Lung microvascular endothelial cell (primary cell): ENCODE results near the gene COL4A2. TPM values are rescaled to one million over a fixed set of nuclear protein-coding genes. Genes with fewer than 3 reads are reported as not detected.
"Not testable (repeated sequence)": the region's sequence is repeated elsewhere in the genome, so short reads cannot be mapped to it uniquely, and the experiment has no call there.

Experiments
- DNase-seq, 2 donors: peaks; one replicate each; pipeline versions ENCODE4 v3.0.0 to v3.0.0-alpha.2; 2010; ENCODE audit warnings: low read depth in 2 of 2
- total RNA-seq: library from RNA; depleted of rRNA; stranded (reverse); fragments of >200 nt; gene quantifications from 2 replicates; pipeline ENCODE4 v1.2.1, GENCODE V29; 2014

The COL4A2 gene
- total RNA-seq, 1 donor from 2014 or later, result 728 TPM

- peak in 1 of 2 donors; percentile 55 for DNase-seq
Observed at GRCh38 chr13:110320645-110321044, 13.6 kb downstream of the COL4A2 start.

GRCh38 chr13:110321573-110321972, 14.5 kb downstream of the COL4A2 start:
- not testable (repeated sequence) for DNase-seq

- DNase-seq, result peak in 1 of 2 donors; percentile 45
Observed at GRCh38 chr13:110322126-110322827, 15.2 kb downstream of the COL4A2 start.

GRCh38 chr13:110322828-110323171, 15.7 kb downstream of the COL4A2 start:
- DNase-seq, result no peak

DNA sequence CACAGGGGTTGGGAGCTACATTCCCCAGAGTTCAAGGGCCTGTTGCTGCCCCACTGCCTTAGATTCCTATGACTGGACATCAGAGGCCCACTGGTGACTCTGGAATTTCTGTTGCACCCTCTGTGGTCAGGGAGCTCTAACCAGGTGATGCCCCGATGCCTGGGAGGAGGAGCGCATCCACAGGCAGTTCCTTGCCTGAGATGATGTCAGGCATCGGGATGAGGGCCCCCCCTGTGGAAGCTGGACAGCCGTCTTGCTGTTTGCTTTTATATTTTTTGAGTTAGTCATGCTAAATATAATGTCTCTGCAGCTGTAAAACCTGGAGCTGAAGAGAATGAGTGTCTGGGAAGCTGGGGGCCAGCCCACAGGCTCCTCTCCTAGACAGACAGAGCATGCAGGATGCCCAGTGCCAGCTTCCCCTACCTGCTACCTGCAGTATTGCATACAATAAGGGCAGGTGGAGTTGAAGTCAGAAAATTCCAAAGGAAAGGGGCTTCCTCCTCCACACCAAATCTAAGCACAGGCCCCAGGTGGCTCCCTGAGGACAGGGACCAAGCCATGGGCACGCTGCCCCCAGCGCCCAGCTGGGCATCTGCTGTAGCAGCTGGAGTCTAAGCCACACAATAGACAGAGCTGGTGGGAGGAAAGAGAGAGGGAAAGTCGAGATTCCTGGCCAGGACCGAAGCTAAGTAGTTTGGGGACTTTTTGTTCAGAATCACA, 16.2 kb downstream of the COL4A2 start:
- DNase-seq, result peak in 1 of 2 donors; percentile 53

DNA sequence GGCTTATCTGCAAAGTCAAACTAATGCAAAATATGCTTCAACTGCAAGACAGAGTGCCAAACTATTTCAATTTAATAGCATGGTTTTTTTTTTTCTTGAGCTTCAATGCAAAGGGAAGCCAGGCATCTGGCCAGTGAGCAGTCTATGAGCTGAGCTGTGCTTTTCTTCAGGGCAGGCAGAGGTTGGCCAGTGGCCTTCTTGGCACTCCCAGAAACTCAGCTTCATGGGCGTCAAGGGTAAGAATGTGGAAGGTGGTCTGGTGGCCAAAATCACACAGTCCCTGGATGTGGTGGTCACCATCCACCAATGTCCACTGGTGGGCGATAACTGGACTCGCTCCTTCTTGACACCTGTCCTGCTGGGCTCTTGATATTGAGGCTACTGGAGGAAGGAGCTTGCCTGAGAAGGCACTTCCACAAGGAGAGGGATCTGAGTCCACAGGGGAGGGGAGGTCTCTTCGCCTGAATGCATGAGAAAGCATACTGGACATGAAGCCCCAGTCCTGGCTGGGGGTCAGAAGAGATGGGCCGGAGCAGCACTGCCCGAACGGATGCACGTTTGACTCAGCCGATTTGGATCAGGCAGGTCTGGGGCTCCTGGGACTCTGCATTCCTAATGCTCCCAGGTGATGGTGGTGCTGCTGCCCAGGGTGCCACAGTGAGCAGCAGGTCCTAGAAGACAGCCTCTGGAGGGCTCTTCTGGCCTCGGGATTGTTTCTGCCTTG, 17.1 kb downstream of the COL4A2 start:
- no peak for DNase-seq

GRCh38 chr13:110326263-110326904, 19.3 kb downstream of the COL4A2 start:
- DNase-seq, result no peak

DNA sequence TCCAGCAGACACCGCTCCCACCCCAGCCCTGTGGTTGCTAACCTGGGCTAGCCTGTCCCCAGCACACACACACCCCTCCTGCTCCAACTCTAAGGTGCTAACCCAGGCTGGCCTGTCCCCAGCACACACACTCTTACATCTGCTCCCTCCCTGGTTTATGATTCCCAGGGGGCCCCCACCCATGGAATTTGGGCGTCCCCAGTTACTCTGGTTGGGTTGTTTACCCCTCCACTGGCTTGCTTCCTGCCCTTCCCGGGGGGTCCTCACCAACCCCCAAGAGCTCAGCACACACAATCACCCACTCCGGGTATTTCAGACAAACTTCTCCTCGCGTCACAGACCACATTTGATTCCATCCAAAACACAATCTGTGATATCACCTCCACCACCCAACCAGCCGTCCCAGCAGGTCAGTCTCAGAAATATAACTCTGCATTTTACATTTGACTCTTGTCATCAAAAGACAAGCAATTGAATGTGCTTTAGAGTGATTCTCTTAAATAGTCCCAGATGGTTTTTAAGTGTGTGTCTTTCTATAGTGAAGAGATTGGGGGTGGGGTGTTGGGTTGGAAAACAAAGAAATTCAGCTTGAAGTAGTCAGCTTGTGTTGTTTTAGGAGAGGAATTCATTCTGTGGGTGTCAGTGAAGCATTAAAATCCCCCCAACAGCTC, 20.1 kb downstream of the COL4A2 start:
- no peak for DNase-seq

DNA sequence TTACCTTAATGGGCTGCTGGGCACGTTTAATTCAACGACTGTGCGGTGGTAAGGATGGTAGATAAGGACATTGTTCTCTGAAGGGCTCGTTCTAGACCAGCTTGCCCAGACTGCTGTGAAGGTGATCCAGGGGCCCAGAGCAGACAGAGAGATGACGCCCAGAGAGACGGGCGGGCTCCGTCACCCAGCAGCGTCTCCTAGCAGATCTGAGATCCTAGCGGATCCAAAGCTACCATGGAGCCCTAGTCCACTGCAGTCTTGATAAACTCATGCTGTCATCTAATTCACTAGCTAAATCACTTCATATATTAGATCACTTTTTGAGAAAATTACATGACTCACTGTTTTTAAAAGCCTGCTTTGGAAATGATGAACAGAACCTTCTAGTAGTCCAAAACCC, 21.5 kb downstream of the COL4A2 start:
- no peak for DNase-seq

DNA sequence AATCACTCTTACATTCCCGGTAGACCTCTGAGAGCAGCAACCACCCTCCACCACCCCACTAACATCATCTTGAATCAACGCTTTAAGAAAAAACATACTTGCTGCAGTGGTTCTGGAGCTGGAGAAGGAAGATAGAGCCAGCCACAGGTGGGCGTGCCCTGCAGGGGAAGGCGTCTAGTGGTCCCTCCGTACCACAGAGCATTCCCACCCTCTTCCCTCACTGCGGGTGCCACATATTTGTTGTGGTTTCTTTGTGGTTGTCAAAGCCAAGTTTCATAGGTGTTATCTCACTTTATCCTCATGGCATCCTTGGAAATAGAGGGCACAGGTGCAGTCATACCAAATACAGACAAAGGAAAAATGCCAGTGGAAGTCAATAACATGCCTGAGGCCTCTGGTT, 22.2 kb downstream of the COL4A2 start:
- DNase-seq, result no peak

- DNase-seq, result no peak
Observed at GRCh38 chr13:110329798-110330461, 22.8 kb downstream of the COL4A2 start.

- DNase-seq, result no peak
Observed at GRCh38 chr13:110330491-110331011, 23.5 kb downstream of the COL4A2 start.

- no peak for DNase-seq
Observed at GRCh38 chr13:110331362-110331761, 24.3 kb downstream of the COL4A2 start.

DNA sequence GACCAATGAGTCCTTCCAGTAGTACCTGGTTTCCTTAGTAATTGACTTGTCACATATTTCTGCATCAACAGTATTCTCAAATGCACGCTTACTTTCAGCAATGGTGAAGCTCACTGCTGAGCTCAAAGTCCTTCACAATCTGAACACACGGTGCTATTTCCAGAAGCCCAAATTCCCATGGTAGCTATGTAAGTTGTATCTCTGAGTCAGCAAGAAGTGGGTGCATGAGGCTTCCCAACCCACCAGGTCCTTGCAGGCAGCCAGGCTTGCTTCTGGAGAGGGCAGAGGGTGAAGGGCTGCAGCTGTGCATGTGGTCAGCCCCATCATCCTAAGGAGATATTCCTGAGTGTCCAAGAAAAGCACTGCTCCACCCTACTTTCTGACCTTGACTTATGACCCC, 25.7 kb downstream of the COL4A2 start:
- DNase-seq, result no peak

DNA sequence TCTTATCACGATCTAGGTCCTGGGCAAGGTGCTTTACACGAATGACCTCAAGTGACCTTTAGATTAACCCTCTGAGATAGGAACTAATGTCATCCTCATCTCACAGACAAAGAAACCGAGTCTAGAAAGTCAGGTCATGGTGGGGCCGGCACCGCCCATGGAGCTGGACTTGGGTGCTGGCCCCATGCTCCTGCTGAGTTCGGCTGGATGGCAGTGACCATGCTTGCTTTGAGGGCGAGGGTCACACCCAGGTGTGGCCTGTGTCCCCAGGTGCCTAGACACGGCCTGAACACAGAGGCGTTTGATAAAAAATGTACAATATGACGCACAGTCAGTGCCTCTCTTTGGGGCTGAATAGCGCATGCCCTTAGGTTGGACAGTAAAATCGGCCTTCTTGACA, 26.8 kb downstream of the COL4A2 start:
- no peak for DNase-seq

GRCh38 chr13:110334256-110334655, 27.2 kb downstream of the COL4A2 start:
- no peak for DNase-seq

DNA sequence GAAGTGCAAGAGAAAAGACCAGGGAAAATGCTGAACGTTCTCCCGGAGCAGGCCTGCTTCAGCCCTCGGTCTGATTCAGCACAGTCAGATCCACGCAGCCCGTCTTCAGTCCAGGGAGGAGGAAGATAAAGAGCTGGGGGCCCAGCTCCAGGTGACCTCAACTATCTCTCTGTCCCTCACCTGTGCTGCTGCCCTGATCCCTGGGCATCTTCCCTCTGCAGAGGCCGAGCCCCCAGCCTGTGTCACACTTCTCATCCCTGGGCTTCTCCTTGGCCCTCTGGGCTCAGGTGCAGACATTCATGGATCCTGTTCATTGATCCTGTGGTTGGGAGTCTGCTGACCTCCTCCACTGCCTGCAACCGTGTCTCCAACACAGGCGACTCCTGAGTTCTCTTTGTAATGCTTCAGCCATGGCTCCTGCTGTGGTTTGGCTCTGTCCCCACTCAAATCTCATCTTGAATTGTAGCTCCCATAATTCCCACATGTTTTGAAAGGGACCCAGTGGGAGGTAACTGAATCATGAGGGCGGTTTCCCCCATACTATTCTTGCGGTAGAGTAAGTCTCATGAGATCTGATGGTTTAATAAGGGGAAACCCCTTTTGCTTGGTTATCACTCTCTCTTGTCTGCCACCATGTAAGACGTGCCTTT, 27.9 kb downstream of the COL4A2 start:
- no peak for DNase-seq

DNA sequence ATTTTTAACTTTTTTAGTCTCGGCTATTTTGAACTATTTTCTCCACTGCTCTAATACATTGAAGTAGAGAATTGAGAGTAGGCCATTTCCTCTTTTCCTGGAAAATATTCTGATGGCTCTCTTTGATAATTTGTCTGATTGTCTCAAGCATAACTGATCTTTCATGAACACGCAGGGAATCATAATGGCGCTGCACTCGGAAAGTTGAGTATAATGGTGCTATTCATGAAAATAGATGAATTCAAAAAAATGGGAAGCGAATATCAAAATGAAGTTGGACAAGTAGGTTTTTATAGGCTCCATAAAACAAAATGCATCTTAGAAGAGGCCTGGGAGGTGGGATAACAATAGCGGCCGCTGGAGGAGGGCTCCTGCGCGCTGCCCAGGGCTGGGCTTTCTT, 29.0 kb downstream of the COL4A2 start:
- no peak for DNase-seq

- no peak for DNase-seq
Observed at GRCh38 chr13:110336681-110337080, 29.6 kb downstream of the COL4A2 start.

GRCh38 chr13:110337247-110337646, 30.2 kb downstream of the COL4A2 start:
- DNase-seq, result peak in 1 of 2 donors; percentile 63
